Prostate gland (tissue), 2 donors: ENCODE data around the gene COX11.

Source experiments
- POLR2A ChIP-seq: fragments of 450-650 bp; IDR thresholded peaks from one replicate; pipeline ENCODE4 v1.6.1; 2016; ENCODE audit warnings: antibody characterized with exemption, mild to moderate bottlenecking
- POLR2AphosphoS5 ChIP-seq: sonication (generic); formaldehyde crosslinking; IDR thresholded peaks from one replicate; pipeline ENCODE4 v1.6.1; 2017; ENCODE audit warnings: antibody characterized with exemption
- TF ChIP-seq, protein P1 (sequence below), 4 experiments: fragments of 200-600 bp in 2 of 4; fragments of 450-650 bp in 2 of 4; sonication (generic) in 2 of 4; IDR thresholded peaks; 1 replicate in 3 of 4; 2 replicates in 1 of 4; pipeline ENCODE4 v1.5.1; 2016 to 2019; ENCODE audit warnings: antibody characterized with exemption in 4 of 4, mild to moderate bottlenecking in 2 of 4, moderate library complexity in 2 of 4

DNA sequence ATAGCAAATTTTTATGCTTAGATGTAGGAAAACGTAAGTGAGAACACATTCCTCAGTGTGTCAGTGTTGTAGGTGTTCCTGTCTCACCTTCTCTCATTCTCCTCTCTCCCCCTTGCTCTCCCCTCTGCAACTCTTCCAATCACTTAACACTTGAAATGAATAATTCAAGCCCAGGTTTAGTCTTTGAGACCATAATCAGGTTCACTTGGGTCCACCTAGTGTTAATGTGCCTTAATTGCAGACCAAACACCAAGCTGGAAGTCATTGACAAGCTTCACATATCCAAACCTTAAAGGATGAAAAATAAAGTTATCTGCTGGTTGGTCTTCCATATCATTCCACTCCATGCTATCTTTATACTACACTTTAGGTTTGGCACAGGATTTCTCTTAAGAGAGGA lies 37.1 kb upstream of the COX11 start:
- TF ChIP-seq, protein P1, sequence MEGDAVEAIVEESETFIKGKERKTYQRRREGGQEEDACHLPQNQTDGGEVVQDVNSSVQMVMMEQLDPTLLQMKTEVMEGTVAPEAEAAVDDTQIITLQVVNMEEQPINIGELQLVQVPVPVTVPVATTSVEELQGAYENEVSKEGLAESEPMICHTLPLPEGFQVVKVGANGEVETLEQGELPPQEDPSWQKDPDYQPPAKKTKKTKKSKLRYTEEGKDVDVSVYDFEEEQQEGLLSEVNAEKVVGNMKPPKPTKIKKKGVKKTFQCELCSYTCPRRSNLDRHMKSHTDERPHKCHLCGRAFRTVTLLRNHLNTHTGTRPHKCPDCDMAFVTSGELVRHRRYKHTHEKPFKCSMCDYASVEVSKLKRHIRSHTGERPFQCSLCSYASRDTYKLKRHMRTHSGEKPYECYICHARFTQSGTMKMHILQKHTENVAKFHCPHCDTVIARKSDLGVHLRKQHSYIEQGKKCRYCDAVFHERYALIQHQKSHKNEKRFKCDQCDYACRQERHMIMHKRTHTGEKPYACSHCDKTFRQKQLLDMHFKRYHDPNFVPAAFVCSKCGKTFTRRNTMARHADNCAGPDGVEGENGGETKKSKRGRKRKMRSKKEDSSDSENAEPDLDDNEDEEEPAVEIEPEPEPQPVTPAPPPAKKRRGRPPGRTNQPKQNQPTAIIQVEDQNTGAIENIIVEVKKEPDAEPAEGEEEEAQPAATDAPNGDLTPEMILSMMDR (IDR thresholded peaks at IDR 0.05): no peak
- TF ChIP-seq POLR2A (no peak), POLR2AphosphoS5 (no peak)
